ENCODE data around the gene KRTAP12-4.

- TF ChIP-seq, protein P1, sequence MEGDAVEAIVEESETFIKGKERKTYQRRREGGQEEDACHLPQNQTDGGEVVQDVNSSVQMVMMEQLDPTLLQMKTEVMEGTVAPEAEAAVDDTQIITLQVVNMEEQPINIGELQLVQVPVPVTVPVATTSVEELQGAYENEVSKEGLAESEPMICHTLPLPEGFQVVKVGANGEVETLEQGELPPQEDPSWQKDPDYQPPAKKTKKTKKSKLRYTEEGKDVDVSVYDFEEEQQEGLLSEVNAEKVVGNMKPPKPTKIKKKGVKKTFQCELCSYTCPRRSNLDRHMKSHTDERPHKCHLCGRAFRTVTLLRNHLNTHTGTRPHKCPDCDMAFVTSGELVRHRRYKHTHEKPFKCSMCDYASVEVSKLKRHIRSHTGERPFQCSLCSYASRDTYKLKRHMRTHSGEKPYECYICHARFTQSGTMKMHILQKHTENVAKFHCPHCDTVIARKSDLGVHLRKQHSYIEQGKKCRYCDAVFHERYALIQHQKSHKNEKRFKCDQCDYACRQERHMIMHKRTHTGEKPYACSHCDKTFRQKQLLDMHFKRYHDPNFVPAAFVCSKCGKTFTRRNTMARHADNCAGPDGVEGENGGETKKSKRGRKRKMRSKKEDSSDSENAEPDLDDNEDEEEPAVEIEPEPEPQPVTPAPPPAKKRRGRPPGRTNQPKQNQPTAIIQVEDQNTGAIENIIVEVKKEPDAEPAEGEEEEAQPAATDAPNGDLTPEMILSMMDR (IDR thresholded peaks at IDR 0.05; ENCODE audit: insufficient read depth, low read length, poor library complexity, severe bottlenecking): no peak
- no peak for TF ChIP-seq EZH2phosphoT487 (conservative IDR thresholded peaks at IDR 0.05; ENCODE audit: low read length)
Observed at GRCh38 chr21:44670642-44671432, 16.4 kb upstream of the KRTAP12-4 start.
